Endodermal cell (in vitro differentiated cells): ENCODE results near the gene WWC1. TPM values are rescaled to one million over a fixed set of nuclear protein-coding genes. Genes with fewer than 3 reads are reported as not detected.

Experiments
- DNase-seq: peaks from one replicate; pipeline ENCODE4 v3.0.0-alpha.2; 2017
- H3K27ac ChIP-seq: 2 replicates; pipeline ENCODE4 v1.5.1; 2013; ENCODE audit warnings: mild to moderate bottlenecking, low read depth, low read length, moderate library complexity
- H3K27me3 ChIP-seq: 2 replicates; pipeline ENCODE4 v1.6.1; 2013; ENCODE audit warnings: mild to moderate bottlenecking, low read length, moderate library complexity; ENCODE audit not compliant: insufficient read depth, control insufficient read depth, poor library complexity, severe bottlenecking
- H3K36me3 ChIP-seq: 2 replicates; pipeline ENCODE4 v1.7.0; 2013; ENCODE audit warnings: mild to moderate bottlenecking, low read length, moderate library complexity; ENCODE audit not compliant: control insufficient read depth, insufficient read depth
- H3K4me1 ChIP-seq: one replicate; pipeline ENCODE4 v1.7.0; 2013; ENCODE audit warnings: low read length; ENCODE audit not compliant: control insufficient read depth, insufficient read depth
- H3K4me3 ChIP-seq: 2 replicates; pipeline ENCODE4 v1.5.1; 2013; ENCODE audit warnings: mild to moderate bottlenecking, low read length, moderate library complexity
- H3K9ac ChIP-seq: 2 replicates; pipeline ENCODE4 v1.6.1; 2013; ENCODE audit warnings: mild to moderate bottlenecking, low read length, moderate library complexity; ENCODE audit not compliant: poor library complexity, severe bottlenecking; ENCODE audit errors: extremely low read depth
- H3K9me3 ChIP-seq: 2 replicates; pipeline ENCODE4 v1.6.1; 2013; ENCODE audit warnings: mild to moderate bottlenecking, low read length, moderate library complexity; ENCODE audit not compliant: control insufficient read depth
- H3K27ac Mint-ChIP-seq: 2 replicates; pipeline ENCODE4 v1.8.0; 2020; ENCODE audit warnings: mixed read lengths
- H3K27me3 Mint-ChIP-seq: 2 replicates; pipeline ENCODE4 v1.8.0; 2021; ENCODE audit warnings: mild to moderate bottlenecking, mixed read lengths; ENCODE audit not compliant: insufficient read depth
- H3K36me3 Mint-ChIP-seq: 2 replicates; pipeline ENCODE4 v1.8.0; 2020; ENCODE audit warnings: low read depth, mixed read lengths
- H3K4me1 Mint-ChIP-seq: 2 replicates; pipeline ENCODE4 v1.8.0; 2020; ENCODE audit warnings: mixed read lengths
- H3K4me3 Mint-ChIP-seq: 2 replicates; pipeline ENCODE4 v1.8.0; 2020; ENCODE audit warnings: mild to moderate bottlenecking, moderate library complexity, mixed read lengths
- H3K9me3 Mint-ChIP-seq: 2 replicates; pipeline ENCODE4 v1.8.0; 2020; ENCODE audit warnings: mild to moderate bottlenecking, mixed read lengths
- CTCF ChIP-seq: fragments of 200-600 bp; sonication (generic); conservative IDR thresholded peaks from 2 replicates; pipeline ENCODE4 v1.5.0; 2021; ENCODE audit warnings: antibody characterized with exemption, mild to moderate bottlenecking
- whole genome bisulfite sequencing, 2 experiments: methylation state at CpG; one replicate each; pipeline versions ENCODE4 v1.1.5 to v1.1.7; 2013; ENCODE audit warnings: missing lambda C conversion rate in 2 of 2, mixed read lengths in 1 of 2; ENCODE audit not compliant: insufficient coverage in 1 of 2, insufficient read length in 1 of 2; 5-methylcytosine and 5-hydroxymethylcytosine counted together
- total RNA-seq, 2 donors: library from RNA; stranded (reverse); fragmentation: NEBNext Ultra II Directional in 1 of 2; extraction: Animal tissue kit (Norgen Biotek cat#: 25700) in 1 of 2; gene quantifications; 2 replicates in 1 of 2; 3 replicates in 1 of 2; pipeline ENCODE4 v1.2.1, GENCODE V29; 2021

WWC1 gene
- total RNA-seq, 2 donors from 2014 or later: 18.4 to 20.3 TPM

DNA sequence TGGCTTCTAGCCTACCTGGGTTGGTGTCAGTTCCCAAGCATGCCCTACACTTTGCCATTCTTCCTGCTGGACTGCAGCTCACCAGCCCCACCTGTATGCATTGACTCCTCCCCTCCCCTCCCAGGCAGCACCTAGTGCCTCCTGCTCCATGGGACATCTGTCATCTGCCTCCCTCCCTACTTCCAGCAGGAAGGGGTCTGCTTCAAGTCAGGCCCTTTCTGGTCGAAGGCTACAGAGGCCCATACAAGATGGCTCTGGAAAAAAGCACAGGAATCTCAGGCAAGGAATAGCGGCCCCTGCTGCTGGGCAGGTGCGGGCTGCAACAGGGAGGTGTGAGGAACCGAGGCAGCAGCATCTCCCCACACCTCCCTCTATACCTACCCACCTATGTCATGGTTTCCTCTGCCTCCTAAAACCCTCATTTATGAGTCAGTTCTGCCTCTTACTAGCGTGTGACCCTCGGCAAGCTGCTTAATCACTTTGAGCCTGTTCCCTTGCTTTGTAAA lies 19.7 kb downstream of the WWC1 start:
- TF ChIP-seq CTCF: peak; percentile 76
- Histone ChIP-seq H3K4me3 (no peak overlapping the region), H3K36me3 (no peaks in the 10 kb centered on the region), H3K27me3 (no peaks in the 10 kb centered on the region), H3K9ac (no peak overlapping the region), H3K27ac (no peak overlapping the region), H3K4me1 (peaks cover 12% of the 10 kb centered on the region), H3K9me3 (no peaks in the 10 kb centered on the region)
- peaks cover 27% of the 10 kb centered on the region for H3K27me3 Mint-ChIP-seq
- peak; percentile 78 for DNase-seq
- peak overlapping the region; percentile 22 for H3K27ac Mint-ChIP-seq
- whole genome bisulfite sequencing, 2 experiments: 80 to 85% methylated on average over 2 to 6 of the region's 6 CpGs
- H3K4me1 Mint-ChIP-seq: peaks cover 7% of the 10 kb centered on the region
- H3K4me3 Mint-ChIP-seq: no peak overlapping the region
- no peaks in the 10 kb centered on the region for H3K9me3 Mint-ChIP-seq
- H3K36me3 Mint-ChIP-seq: no peaks in the 10 kb centered on the region

DNA sequence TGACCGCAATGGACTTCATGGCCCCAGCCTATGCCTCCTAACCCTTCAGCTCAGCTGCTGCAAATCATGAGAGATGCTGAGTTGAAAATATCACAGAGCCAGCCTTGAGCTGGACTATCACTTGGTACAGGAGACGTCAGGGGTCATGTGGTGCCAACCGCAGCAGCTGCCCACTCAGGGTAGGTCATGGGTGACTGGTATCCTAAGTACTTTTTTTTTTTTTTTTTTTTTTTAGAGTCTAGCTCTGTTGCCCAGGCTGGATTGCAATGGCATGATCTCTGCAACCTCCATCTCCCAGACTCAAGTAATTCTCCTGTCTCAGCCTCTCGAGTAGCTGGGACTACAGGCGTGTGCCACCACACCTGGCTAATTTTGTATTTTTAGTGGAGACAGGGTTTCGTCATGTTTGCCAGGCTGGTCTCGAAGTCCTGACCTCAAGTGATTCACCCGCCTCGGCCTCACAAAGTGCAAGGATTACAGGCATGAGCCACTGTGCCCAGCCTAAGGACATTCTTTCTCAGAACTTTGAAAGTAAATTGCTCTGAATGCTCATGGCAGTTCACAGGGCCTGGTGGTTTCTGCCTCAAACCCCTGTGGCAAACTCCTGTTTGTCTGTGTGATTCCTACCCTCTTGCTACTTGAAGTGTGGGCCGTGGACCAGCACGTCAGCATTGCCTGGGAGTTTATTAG lies 21.3 kb downstream of the WWC1 start:
- peaks cover 14% of the 10 kb centered on the region for H3K4me1 Mint-ChIP-seq
- H3K27ac ChIP-seq: no peak overlapping the region
- no peak overlapping the region for H3K4me3 ChIP-seq
- no peaks in the 10 kb centered on the region for H3K36me3 Mint-ChIP-seq
- no peaks in the 10 kb centered on the region for H3K27me3 ChIP-seq
- no peaks in the 10 kb centered on the region for H3K9me3 ChIP-seq
- H3K4me3 Mint-ChIP-seq: no peak overlapping the region
- 94% methylated on average over 9 to 11 of the region's 11 CpGs for WGBS, 2 experiments
- H3K9ac ChIP-seq: no peak overlapping the region
- H3K27me3 Mint-ChIP-seq: peaks cover 21% of the 10 kb centered on the region
- H3K9me3 Mint-ChIP-seq: no peaks in the 10 kb centered on the region
- TF ChIP-seq CTCF: no peak
- H3K4me1 ChIP-seq: peaks cover 12% of the 10 kb centered on the region
- no peak for DNase-seq
- no peak overlapping the region for H3K27ac Mint-ChIP-seq
- no peaks in the 10 kb centered on the region for H3K36me3 ChIP-seq

GRCh38 chr5:168313596-168314204 lies 22.3 kb downstream of the WWC1 start:
- Histone ChIP-seq H3K27ac (no peak overlapping the region), H3K9ac (no peak overlapping the region), H3K4me3 (no peak overlapping the region), H3K27me3 (no peaks in the 10 kb centered on the region), H3K36me3 (no peaks in the 10 kb centered on the region), H3K9me3 (no peaks in the 10 kb centered on the region), H3K4me1 (peaks cover 12% of the 10 kb centered on the region)
- WGBS, 2 experiments: 95 to 98% methylated on average over 5 to 7 of the region's 7 CpGs
- peak; percentile 22 for DNase-seq
- TF ChIP-seq CTCF: no peak
- no peak overlapping the region for H3K4me3 Mint-ChIP-seq
- H3K4me1 Mint-ChIP-seq: peaks cover 14% of the 10 kb centered on the region
- H3K27ac Mint-ChIP-seq: no peak overlapping the region
- H3K36me3 Mint-ChIP-seq: no peaks in the 10 kb centered on the region
- H3K27me3 Mint-ChIP-seq: peaks cover 12% of the 10 kb centered on the region
- H3K9me3 Mint-ChIP-seq: no peaks in the 10 kb centered on the region
